GM19025 (cell line): Measurements from ENCODE around the gene HERPUD1.

Source experiments
- ATAC-seq: cut with Tn5 transposase; IDR thresholded peaks from one replicate; pipeline ENCODE4 v1.9.1; 2021; ENCODE audit warnings: mild to moderate bottlenecking, low read depth, moderate library complexity; ENCODE audit not compliant: unreplicated experiment

The HERPUD1 gene

GRCh38 chr16:56994311-56994710, 62.4 kb downstream of the HERPUD1 start:
- ATAC-seq, result no peak
